GM23338 (cell line): ENCODE measurements around the gene C1RL. TPM values are rescaled to one million over a fixed set of nuclear protein-coding genes. Genes with fewer than 3 reads are reported as not detected.

Experiments used
- ATAC-seq: fragments of 200-7000 bp; cut with Tn5 transposase; 3 replicates; pipeline ENCODE4 v1.9.1; 2020
- DNase-seq: peaks from one replicate; pipeline ENCODE4 v3.0.0-alpha.2; 2015; ENCODE audit warnings: low spot score
- H2AFZ ChIP-seq: fragments of 200-600 bp; sonication (generic); 2 replicates; pipeline ENCODE4 v1.8.0; 2016; ENCODE audit warnings: antibody characterized with exemption, mild to moderate bottlenecking, moderate library complexity
- H3F3A ChIP-seq: fragments of 200-600 bp; sonication (generic); replicated peaks from 2 replicates; pipeline ENCODE4 v1.8.0; 2017; ENCODE audit warnings: antibody characterized with exemption, mixed run types, low read depth
- H3K27ac ChIP-seq: fragments of 200-600 bp; sonication (generic); 2 replicates; pipeline ENCODE4 v1.6.1; 2016; ENCODE audit warnings: low read depth
- H3K27me3 ChIP-seq: fragments of 200-600 bp; sonication (generic); 2 replicates; pipeline ENCODE4 v1.8.0; 2016; ENCODE audit warnings: mild to moderate bottlenecking, mixed run types, moderate library complexity; ENCODE audit not compliant: insufficient read depth
- H3K36me3 ChIP-seq: fragments of 200-600 bp; sonication (generic); 2 replicates; pipeline ENCODE4 v1.8.0; 2016; ENCODE audit warnings: mild to moderate bottlenecking; ENCODE audit not compliant: insufficient read depth
- H3K4me1 ChIP-seq: fragments of 200-600 bp; sonication (generic); 2 replicates; pipeline ENCODE4 v1.8.0; 2016; ENCODE audit warnings: mild to moderate bottlenecking, moderate library complexity; ENCODE audit not compliant: insufficient read depth
- H3K4me2 ChIP-seq: fragments of 200-600 bp; sonication (generic); 2 replicates; pipeline ENCODE4 v1.7.1; 2017; ENCODE audit warnings: mixed run types
- H3K4me3 ChIP-seq: fragments of 200-600 bp; sonication (generic); 2 replicates; pipeline ENCODE4 v1.6.1; 2016; ENCODE audit warnings: mixed run types
- H3K79me2 ChIP-seq: fragments of 200-600 bp; sonication (generic); replicated peaks from 2 replicates; pipeline ENCODE4 v1.8.0; 2017; ENCODE audit warnings: mild to moderate bottlenecking; ENCODE audit not compliant: insufficient read depth
- H3K9me2 ChIP-seq: fragments of 200-600 bp; sonication (generic); 2 replicates; pipeline ENCODE4 v1.8.0; 2017; ENCODE audit not compliant: insufficient read depth
- H4K20me1 ChIP-seq: fragments of 200-600 bp; sonication (generic); replicated peaks from 2 replicates; pipeline ENCODE4 v1.8.0; 2017; ENCODE audit warnings: mild to moderate bottlenecking; ENCODE audit not compliant: insufficient read depth
- H3K27ac Mint-ChIP-seq: 2 replicates; pipeline ENCODE4 v1.8.0; 2020; ENCODE audit warnings: inconsistent platforms, mild to moderate bottlenecking, moderate library complexity, mixed read lengths
- H3K27me3 Mint-ChIP-seq: 3 replicates; pipeline ENCODE4 v1.8.0; 2022; ENCODE audit warnings: low read depth, mild to moderate bottlenecking, moderate library complexity, mixed read lengths, inconsistent platforms; ENCODE audit not compliant: insufficient read depth, poor library complexity
- H3K36me3 Mint-ChIP-seq: 3 replicates; pipeline ENCODE4 v1.8.0; 2021; ENCODE audit warnings: low read depth, mild to moderate bottlenecking, inconsistent platforms, moderate library complexity, mixed read lengths
- H3K4me1 Mint-ChIP-seq: 3 replicates; pipeline ENCODE4 v1.8.0; 2020; ENCODE audit warnings: mild to moderate bottlenecking, inconsistent platforms, mixed read lengths
- H3K4me3 Mint-ChIP-seq: 3 replicates; pipeline ENCODE4 v1.8.0; 2021; ENCODE audit warnings: moderate library complexity, mild to moderate bottlenecking, inconsistent platforms, mixed read lengths
- H3K9me3 Mint-ChIP-seq: 3 replicates; pipeline ENCODE4 v1.8.0; 2020; ENCODE audit warnings: moderate library complexity, mild to moderate bottlenecking, inconsistent platforms, mixed read lengths
- CREB1 ChIP-seq: fragments of 250-450 bp; sonication (Bioruptor Pico); IDR thresholded peaks from 2 replicates; pipeline ENCODE4 v1.5.0; 2020; ENCODE audit warnings: low read depth, mild to moderate bottlenecking, moderate library complexity
- EZH2 ChIP-seq: fragments of 200-600 bp; sonication (generic); IDR thresholded peaks from one replicate; pipeline ENCODE4 v1.8.0; 2017; ENCODE audit warnings: antibody characterized with exemption, mild to moderate bottlenecking, low read depth; ENCODE audit not compliant: unreplicated experiment
- EZH2phosphoT487 ChIP-seq: fragments of 200-600 bp; sonication (generic); IDR thresholded peaks from one replicate; pipeline ENCODE4 v1.8.1; 2018; ENCODE audit warnings: antibody characterized with exemption; ENCODE audit not compliant: unreplicated experiment
- JUNB ChIP-seq: IDR thresholded peaks from one replicate; pipeline ENCODE4 v1.6.1; 2016; ENCODE audit warnings: antibody characterized with exemption; ENCODE audit not compliant: unreplicated experiment
- POLR2AphosphoS5 ChIP-seq: IDR thresholded peaks from 2 replicates; pipeline ENCODE4 v1.6.1; 2016; ENCODE audit warnings: antibody characterized with exemption, low read depth
- STAT1 ChIP-seq: IDR thresholded peaks from one replicate; pipeline ENCODE4 v1.6.1; 2016; ENCODE audit warnings: antibody characterized with exemption; ENCODE audit not compliant: unreplicated experiment
- ZNF331 ChIP-seq: fragments of 250-450 bp; sonication (Bioruptor Pico); IDR thresholded peaks from 2 replicates; pipeline ENCODE4 v1.5.0; 2020; ENCODE audit warnings: low read depth, mild to moderate bottlenecking, moderate library complexity
- polyA plus RNA-seq: library from polyadenylated mRNA; unstranded; fragments of >200 nt; fragmentation: Nextera tagmentation; extraction: Ambion mirVana; gene quantifications from 2 replicates; pipeline ENCODE4 v1.2.1, GENCODE V29; 2016
- total RNA-seq: library from RNA; depleted of rRNA; stranded (reverse); fragments of >200 nt; shearing (Covaris generic); gene quantifications from 2 replicates; pipeline ENCODE4 v1.2.3, GENCODE V29; 2014
- TF ChIP-seq, protein P1 (sequence below): IDR thresholded peaks from one replicate; pipeline ENCODE4 v1.6.1; 2018; ENCODE audit warnings: antibody characterized with exemption; ENCODE audit not compliant: unreplicated experiment
- TF ChIP-seq, protein P2 (sequence below): fragments of 250-450 bp; sonication (Bioruptor Pico); IDR thresholded peaks from 2 replicates; pipeline ENCODE4 v1.5.0; 2020; ENCODE audit warnings: mild to moderate bottlenecking, moderate library complexity

Gene C1RL
- total and polyA plus RNA-seq, 2 experiments from 2014 or later: 7.3 to 8.8 TPM

- H4K20me1 ChIP-seq: no peaks in the 10 kb centered on the region
- H3K79me2 ChIP-seq: no peaks in the 10 kb centered on the region
- TF ChIP-seq STAT1 (no peak), EZH2 (no peak), CREB1 (CRISPR knock-in tag) (no peak), POLR2AphosphoS5 (no peak)
- TF ChIP-seq, protein P1, sequence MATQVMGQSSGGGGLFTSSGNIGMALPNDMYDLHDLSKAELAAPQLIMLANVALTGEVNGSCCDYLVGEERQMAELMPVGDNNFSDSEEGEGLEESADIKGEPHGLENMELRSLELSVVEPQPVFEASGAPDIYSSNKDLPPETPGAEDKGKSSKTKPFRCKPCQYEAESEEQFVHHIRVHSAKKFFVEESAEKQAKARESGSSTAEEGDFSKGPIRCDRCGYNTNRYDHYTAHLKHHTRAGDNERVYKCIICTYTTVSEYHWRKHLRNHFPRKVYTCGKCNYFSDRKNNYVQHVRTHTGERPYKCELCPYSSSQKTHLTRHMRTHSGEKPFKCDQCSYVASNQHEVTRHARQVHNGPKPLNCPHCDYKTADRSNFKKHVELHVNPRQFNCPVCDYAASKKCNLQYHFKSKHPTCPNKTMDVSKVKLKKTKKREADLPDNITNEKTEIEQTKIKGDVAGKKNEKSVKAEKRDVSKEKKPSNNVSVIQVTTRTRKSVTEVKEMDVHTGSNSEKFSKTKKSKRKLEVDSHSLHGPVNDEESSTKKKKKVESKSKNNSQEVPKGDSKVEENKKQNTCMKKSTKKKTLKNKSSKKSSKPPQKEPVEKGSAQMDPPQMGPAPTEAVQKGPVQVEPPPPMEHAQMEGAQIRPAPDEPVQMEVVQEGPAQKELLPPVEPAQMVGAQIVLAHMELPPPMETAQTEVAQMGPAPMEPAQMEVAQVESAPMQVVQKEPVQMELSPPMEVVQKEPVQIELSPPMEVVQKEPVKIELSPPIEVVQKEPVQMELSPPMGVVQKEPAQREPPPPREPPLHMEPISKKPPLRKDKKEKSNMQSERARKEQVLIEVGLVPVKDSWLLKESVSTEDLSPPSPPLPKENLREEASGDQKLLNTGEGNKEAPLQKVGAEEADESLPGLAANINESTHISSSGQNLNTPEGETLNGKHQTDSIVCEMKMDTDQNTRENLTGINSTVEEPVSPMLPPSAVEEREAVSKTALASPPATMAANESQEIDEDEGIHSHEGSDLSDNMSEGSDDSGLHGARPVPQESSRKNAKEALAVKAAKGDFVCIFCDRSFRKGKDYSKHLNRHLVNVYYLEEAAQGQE: no peak
- H3K36me3 Mint-ChIP-seq: no peaks in the 10 kb centered on the region
- H3K36me3 ChIP-seq: no peaks in the 10 kb centered on the region
- no peaks in the 10 kb centered on the region for H3K27me3 ChIP-seq
- H2AFZ ChIP-seq: no peak overlapping the region
- peaks cover 13% of the 10 kb centered on the region for H3K4me1 Mint-ChIP-seq
- peaks cover 8% of the 10 kb centered on the region for H3K4me1 ChIP-seq
- no peaks in the 10 kb centered on the region for H3K9me3 Mint-ChIP-seq
- H3K4me3 Mint-ChIP-seq: no peak overlapping the region
- no peak for DNase-seq
- ATAC-seq: no peak
- no peak overlapping the region for H3K27ac ChIP-seq
- peaks cover 6% of the 10 kb centered on the region; the same call in 1 of the 2 replicates for H3K9me2 ChIP-seq
- no peak overlapping the region for H3K27ac Mint-ChIP-seq
- H3K4me3 ChIP-seq: no peak overlapping the region
- H3K4me2 ChIP-seq: no peak overlapping the region
- H3K27me3 Mint-ChIP-seq: peaks cover 14% of the 10 kb centered on the region
- H3F3A ChIP-seq: no peaks in the 10 kb centered on the region
These were observed 43.9 kb downstream of the C1RL start for GRCh38 chr12:7065073-7065623.

DNA sequence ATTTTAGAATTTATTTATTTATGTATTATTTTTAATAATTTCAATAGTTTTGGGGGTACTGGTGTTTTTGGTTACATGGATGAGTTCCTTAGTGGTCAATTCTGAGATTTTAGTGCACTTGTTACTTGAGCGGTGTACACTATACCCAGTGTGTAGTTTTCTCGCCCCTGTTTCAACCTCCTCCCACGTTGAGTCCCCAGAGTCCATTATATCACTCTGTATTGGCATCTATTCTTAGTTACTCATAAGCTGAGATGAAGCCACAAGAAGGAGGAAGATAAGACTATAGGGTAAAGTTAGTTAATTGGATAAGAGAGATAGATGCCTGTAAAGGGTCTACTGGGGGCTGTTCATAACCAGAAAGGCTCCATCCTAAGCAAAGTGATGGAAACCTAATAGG, 44.5 kb downstream of the C1RL start:
- Histone ChIP-seq H3K4me2 (no peak overlapping the region), H3K27ac (no peak overlapping the region), H3K79me2 (no peaks in the 10 kb centered on the region), H4K20me1 (no peaks in the 10 kb centered on the region), H3K4me1 (peaks cover 8% of the 10 kb centered on the region), H3K27me3 (no peaks in the 10 kb centered on the region), H3F3A (no peaks in the 10 kb centered on the region), H3K36me3 (no peaks in the 10 kb centered on the region), H3K4me3 (no peak overlapping the region), H3K9me2 (peaks cover 6% of the 10 kb centered on the region; the same call in 1 of the 2 replicates), H2AFZ (no peak overlapping the region)
- no peak overlapping the region for H3K4me3 Mint-ChIP-seq
- H3K4me1 Mint-ChIP-seq: peaks cover 18% of the 10 kb centered on the region
- no peaks in the 10 kb centered on the region for H3K36me3 Mint-ChIP-seq
- DNase-seq (no peak), ATAC-seq (no peak)
- H3K27ac Mint-ChIP-seq: no peak overlapping the region
- H3K27me3 Mint-ChIP-seq: peaks cover 14% of the 10 kb centered on the region
- no peaks in the 10 kb centered on the region for H3K9me3 Mint-ChIP-seq
- TF ChIP-seq ZNF331 (CRISPR knock-in tag) (no peak), JUNB (no peak), EZH2phosphoT487 (no peak), STAT1 (no peak)
- TF ChIP-seq, protein P2, sequence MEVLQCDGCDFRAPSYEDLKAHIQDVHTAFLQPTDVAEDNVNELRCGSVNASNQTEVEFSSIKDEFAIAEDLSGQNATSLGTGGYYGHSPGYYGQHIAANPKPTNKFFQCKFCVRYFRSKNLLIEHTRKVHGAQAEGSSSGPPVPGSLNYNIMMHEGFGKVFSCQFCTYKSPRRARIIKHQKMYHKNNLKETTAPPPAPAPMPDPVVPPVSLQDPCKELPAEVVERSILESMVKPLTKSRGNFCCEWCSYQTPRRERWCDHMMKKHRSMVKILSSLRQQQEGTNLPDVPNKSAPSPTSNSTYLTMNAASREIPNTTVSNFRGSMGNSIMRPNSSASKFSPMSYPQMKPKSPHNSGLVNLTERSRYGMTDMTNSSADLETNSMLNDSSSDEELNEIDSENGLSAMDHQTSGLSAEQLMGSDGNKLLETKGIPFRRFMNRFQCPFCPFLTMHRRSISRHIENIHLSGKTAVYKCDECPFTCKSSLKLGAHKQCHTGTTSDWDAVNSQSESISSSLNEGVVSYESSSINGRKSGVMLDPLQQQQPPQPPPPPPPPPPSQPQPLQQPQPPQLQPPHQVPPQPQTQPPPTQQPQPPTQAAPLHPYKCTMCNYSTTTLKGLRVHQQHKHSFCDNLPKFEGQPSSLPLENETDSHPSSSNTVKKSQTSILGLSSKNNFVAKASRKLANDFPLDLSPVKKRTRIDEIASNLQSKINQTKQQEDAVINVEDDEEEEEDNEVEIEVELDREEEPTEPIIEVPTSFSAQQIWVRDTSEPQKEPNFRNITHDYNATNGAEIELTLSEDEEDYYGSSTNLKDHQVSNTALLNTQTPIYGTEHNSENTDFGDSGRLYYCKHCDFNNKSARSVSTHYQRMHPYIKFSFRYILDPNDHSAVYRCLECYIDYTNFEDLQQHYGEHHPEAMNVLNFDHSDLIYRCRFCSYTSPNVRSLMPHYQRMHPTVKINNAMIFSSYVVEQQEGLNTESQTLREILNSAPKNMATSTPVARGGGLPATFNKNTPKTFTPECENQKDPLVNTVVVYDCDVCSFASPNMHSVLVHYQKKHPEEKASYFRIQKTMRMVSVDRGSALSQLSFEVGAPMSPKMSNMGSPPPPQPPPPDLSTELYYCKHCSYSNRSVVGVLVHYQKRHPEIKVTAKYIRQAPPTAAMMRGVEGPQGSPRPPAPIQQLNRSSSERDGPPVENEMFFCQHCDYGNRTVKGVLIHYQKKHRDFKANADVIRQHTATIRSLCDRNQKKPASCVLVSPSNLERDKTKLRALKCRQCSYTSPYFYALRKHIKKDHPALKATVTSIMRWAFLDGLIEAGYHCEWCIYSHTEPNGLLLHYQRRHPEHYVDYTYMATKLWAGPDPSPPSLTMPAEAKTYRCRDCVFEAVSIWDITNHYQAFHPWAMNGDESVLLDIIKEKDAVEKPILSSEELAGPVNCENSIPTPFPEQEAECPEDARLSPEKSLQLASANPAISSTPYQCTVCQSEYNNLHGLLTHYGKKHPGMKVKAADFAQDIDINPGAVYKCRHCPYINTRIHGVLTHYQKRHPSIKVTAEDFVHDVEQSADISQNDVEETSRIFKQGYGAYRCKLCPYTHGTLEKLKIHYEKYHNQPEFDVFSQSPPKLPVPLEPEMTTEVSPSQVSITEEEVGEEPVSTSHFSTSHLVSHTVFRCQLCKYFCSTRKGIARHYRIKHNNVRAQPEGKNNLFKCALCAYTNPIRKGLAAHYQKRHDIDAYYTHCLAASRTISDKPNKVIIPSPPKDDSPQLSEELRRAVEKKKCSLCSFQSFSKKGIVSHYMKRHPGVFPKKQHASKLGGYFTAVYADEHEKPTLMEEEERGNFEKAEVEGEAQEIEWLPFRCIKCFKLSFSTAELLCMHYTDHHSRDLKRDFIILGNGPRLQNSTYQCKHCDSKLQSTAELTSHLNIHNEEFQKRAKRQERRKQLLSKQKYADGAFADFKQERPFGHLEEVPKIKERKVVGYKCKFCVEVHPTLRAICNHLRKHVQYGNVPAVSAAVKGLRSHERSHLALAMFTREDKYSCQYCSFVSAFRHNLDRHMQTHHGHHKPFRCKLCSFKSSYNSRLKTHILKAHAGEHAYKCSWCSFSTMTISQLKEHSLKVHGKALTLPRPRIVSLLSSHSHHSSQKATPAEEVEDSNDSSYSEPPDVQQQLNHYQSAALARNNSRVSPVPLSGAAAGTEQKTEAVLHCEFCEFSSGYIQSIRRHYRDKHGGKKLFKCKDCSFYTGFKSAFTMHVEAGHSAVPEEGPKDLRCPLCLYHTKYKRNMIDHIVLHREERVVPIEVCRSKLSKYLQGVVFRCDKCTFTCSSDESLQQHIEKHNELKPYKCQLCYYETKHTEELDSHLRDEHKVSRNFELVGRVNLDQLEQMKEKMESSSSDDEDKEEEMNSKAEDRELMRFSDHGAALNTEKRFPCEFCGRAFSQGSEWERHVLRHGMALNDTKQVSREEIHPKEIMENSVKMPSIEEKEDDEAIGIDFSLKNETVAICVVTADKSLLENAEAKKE (CRISPR knock-in tag): no peak
